GM21723 (cell line): Measurements from ENCODE around the gene ROBO1.

ENCODE experiments used
- ATAC-seq: cut with Tn5 transposase; IDR thresholded peaks from one replicate; pipeline ENCODE4 v1.9.1; 2021; ENCODE audit warnings: mild to moderate bottlenecking, moderate library complexity; ENCODE audit not compliant: unreplicated experiment

The ROBO1 gene

GRCh38 chr3:79478620-79479019 lies 289.2 kb downstream of the ROBO1 start:
- no peak for ATAC-seq

DNA sequence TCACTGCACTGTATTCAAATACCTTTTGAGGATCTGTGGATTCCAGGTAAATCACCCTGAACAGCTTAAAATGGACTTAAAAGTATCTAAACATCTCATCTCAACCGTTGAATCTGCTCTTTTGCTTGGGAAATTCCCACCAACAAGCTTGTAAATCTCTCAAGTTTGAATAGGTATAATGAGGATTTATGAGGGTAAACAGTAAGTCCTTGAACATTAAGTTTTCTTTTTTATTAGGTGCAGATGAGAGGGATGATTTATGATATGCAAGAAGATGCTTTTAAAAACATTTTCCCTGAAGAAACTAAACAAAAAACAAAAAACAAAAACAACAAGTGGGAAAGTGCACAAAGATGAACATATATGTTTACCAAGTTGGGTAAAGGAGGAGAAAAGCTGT lies 290.6 kb downstream of the ROBO1 start:
- ATAC-seq, result no peak

DNA sequence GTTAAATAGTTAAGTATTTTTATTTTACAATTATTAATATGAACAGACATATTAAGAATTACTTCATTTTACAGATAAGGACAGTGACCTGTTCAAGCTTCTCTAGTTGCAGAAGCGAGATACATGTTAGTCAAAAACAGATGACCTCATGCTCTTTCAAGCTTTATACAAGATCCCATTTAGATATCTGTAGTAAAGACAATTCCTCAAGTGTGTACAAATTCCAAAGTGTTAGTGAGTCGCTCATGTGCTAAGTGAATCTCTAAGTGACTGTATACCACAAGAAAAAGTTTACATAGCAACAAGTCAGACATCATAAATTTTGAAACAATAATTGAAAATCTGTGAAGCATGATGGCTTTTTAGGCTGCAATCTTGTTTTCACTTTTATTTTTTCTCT lies 293.8 kb downstream of the ROBO1 start:
- ATAC-seq, result no peak

GRCh38 chr3:79467721-79468120 lies 300.1 kb downstream of the ROBO1 start:
- ATAC-seq, result no peak

DNA sequence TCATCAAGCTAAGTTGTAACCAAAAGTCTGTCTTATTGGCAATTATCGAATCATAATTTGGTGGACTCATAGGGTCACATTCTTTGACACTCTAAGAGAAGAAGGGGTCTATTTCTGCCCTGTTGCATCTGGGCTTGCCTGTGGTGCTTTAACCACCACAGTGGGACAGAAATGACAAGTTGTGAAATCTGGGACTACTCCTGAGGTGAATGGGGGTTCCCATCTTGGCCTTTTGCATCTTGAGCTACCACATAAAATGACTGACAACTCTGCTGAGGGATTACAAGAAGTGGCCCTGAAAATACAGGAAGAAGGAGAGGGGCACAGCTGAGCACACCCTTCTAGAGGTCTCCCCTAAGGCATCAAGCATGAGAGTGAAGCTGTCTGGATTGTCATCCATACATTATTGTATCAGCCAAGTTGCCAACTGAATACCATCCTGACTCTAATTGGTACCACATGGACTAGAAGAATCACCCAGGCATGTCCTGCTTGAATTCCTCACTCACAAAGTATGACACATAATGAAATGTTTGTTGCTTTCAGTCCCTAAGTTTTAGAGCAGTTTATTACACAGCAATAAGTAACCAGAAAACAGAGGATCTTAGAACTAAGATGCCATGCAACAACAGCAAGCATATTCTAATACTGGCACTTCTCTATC lies 306.5 kb downstream of the ROBO1 start:
- no peak for ATAC-seq

GRCh38 chr3:79453600-79453999 lies 314.2 kb downstream of the ROBO1 start:
- ATAC-seq, result no peak

GRCh38 chr3:79436387-79436786 lies 331.4 kb downstream of the ROBO1 start:
- no peak for ATAC-seq

- no peak for ATAC-seq
Observed at GRCh38 chr3:79427081-79427480, 340.7 kb downstream of the ROBO1 start.

- no peak for ATAC-seq
Observed at GRCh38 chr3:79424811-79425210, 343.0 kb downstream of the ROBO1 start.

- no peak for ATAC-seq
Observed at GRCh38 chr3:79423417-79423816, 344.4 kb downstream of the ROBO1 start.

DNA sequence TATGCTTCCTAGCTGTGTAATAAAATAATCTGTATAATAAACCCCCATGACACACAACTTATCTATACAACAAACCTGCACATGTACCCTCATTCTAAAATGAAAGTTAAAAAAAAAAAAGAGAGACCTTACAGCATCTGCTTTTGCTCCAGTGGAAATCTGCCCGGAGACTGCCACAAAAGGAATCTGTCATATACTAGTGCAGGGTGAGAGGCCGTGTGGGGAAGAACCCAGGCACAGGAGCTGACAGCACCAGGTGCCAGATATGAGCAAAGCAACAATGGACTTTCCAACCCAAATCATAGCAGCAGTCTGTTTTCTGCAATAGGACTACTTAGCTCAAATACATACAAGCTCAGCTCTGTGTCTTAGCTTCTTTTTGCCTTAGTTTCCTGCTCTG lies 346.5 kb downstream of the ROBO1 start:
- no peak for ATAC-seq

DNA sequence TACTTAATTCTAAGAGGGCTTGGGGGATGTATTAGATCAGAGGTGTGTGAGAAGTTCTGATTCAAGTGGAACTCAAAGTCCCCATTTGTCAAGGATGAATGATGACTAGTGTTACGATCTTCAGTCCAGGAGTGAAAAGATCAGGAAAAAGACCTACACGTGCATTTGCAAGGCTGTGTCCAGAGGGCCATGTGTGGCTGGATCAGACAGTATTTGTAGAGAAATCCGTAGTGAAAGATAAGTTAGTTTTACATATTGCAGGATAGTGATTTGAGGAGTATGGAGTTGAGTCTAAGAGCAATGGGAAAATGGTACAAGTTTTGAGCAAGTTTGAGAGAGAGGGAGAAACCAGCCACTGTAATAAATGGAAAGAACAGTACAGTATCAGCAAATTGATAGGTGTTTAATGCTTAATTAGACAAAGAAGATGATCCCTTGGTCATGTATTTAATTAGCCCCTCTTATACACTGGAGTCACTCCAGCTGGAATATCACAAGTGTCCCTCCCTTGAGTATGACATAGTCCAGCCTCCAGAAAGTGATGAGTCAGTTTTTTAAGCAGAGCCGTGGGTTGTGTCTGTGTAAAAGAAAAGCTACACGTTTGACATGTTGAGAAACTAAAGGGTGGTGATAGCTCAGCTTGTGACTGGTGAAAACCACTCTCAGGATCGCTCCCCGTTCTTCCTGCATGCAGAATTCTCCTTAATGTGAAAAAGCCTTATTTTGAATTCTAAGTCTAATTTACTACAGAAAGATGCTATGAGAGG lies 348.8 kb downstream of the ROBO1 start:
- no peak for ATAC-seq

- ATAC-seq, result no peak
Observed at GRCh38 chr3:79415356-79415755, 352.4 kb downstream of the ROBO1 start.

- ATAC-seq, result no peak
Observed at GRCh38 chr3:79414806-79415205, 353.0 kb downstream of the ROBO1 start.

DNA sequence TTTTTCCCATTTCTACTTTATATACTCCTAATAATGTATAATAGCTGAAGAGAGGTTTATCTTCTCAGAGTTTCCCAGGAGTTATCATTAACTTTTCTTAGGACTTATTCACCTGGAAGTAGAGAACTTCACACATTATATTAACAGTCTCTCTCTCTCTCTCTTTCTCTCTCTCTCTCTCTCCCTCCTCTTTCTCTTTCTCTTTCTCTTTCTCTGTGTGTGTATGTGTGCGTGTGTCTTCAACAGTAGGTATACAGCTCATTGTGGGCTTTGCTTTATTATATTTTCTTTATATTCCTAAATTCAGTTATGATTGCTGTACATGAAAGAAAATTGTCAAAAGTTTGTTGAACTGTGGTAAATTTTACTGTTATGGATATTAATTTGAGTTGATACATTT lies 353.8 kb downstream of the ROBO1 start:
- ATAC-seq, result no peak

- ATAC-seq, result no peak
Observed at GRCh38 chr3:79412537-79412936, 355.3 kb downstream of the ROBO1 start.

- ATAC-seq, result no peak
Observed at GRCh38 chr3:79410617-79411016, 357.2 kb downstream of the ROBO1 start.

GRCh38 chr3:79410136-79410535 lies 357.7 kb downstream of the ROBO1 start:
- no peak for ATAC-seq

DNA sequence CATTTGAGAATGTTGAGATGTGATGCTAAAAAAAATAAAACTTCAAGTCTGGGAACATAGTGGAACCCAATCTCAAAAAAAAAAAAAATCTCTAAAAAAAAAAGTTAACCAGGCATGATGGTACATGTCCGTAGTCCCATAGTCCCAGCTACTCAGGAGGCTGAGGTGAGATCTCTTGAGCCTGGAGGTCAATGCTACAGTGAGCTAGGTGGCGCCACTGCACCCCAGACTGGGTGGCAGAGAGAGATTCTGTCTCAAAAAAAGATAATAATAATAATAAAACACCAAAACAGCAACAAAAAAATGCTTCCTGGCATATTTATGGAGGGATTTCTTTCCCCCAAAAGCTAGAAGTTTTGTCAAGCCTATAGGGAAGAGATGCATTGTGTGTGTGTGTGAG lies 361.6 kb downstream of the ROBO1 start:
- no peak for ATAC-seq

- no peak for ATAC-seq
Observed at GRCh38 chr3:79405183-79405582, 362.6 kb downstream of the ROBO1 start.

- no peak for ATAC-seq
Observed at GRCh38 chr3:79396595-79396994, 371.2 kb downstream of the ROBO1 start.

DNA sequence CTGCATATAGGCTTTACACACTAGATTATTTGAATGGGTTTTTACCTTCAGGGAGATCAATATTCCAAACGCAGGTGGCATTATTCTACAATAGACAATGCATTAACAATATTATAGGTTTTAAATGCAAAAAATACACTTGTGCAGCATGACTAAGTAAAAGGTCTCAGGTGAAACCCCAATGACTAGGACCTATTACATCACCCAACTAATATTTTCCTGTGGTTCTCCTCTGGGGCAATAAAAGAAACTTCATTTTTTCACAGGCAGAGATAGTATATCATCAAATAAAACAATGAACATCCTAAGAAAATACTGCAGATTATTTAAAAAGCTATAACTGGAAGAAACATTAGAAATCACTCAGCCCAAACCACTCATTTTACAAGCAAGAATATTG lies 375.3 kb downstream of the ROBO1 start:
- no peak for ATAC-seq

DNA sequence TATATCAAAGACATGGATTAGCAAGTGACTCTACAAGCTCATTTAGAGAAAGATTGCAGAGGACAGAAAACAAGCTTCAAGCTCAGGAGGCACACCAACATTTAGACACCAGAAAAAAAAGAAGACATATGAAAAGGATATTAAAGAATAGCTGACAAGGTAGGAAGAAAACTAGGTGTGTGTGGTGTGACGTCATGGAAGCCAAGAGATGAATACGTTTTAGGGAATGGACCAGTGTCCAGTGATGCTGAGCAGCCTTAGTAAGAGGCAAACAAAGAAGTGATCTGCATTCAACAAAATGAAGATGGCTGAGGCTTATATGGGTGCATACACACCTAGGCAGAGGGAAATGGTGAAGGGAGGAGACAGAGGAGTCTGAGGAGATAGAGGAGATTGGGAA lies 377.4 kb downstream of the ROBO1 start:
- no peak for ATAC-seq
